Measurements from ENCODE around the gene CRKL.

CRKL gene, protein sequence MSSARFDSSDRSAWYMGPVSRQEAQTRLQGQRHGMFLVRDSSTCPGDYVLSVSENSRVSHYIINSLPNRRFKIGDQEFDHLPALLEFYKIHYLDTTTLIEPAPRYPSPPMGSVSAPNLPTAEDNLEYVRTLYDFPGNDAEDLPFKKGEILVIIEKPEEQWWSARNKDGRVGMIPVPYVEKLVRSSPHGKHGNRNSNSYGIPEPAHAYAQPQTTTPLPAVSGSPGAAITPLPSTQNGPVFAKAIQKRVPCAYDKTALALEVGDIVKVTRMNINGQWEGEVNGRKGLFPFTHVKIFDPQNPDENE

DNA sequence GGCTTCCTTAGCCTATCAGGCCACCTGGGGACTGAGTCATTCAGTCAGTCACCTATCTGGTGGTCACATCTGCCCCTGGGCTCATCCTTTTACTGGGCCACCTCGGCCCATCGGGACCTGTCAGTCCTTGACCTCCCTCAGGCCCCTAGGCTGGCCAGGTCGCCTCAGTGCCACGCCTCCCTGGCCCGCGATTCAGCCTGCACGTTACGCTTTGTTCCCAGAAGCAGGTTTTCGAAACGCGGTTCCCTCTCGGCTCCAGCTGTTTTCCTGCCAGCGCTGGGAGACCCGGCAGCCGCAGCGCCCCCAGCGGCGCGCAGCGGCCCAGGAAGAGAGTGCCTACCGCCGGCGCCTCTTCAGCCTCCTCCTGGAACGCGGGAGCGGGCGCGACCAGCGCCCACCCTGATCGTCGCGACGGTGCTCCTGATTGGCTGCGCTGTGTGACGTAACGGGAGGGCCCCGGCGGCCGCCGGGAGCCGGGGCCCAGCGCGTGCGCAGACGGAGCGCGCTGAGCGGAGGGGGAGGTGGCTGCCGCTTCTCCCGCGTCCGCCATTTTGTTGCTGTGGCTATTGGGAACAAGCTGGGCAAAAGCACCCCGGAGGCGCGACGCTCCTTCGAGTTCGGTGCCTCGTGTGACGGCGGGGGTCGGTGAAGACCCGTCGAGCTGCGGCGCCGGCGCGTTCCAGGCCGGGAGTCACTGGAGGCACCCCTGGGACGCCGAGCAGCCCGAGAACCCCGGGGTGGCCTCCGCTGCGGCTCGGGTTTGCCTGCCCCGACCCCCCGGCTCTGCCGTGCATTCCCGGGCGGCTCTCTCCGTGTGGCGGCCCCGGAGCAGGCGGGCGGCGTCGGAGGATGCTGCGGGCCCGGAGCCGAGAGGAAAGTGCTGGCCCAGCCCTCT, at the start of gene CRKL:
Gene CRKL, plus strand, starts transcription at position 492 of the 895 bp plus-strand sequence. CDS start 528 bp downstream, outside the sequence.
- DNase-seq (ENCODE audit: low spot score in 2 of 2) (peak; percentile 91 to 96), ATAC-seq (peak; percentile 98)
- H3K4me3 Mint-ChIP-seq: peak within 1 kb of the TSS; percentile 69
- H3K9me3 Mint-ChIP-seq: no peaks in the 10 kb centered on the region
- H3K27ac Mint-ChIP-seq: peak within 1 kb of the TSS; percentile 92
- H3K4me1 Mint-ChIP-seq: peaks cover 34% of the 10 kb centered on the region
- H3K36me3 Mint-ChIP-seq: peaks cover 45% of the 10 kb centered on the region

DNA sequence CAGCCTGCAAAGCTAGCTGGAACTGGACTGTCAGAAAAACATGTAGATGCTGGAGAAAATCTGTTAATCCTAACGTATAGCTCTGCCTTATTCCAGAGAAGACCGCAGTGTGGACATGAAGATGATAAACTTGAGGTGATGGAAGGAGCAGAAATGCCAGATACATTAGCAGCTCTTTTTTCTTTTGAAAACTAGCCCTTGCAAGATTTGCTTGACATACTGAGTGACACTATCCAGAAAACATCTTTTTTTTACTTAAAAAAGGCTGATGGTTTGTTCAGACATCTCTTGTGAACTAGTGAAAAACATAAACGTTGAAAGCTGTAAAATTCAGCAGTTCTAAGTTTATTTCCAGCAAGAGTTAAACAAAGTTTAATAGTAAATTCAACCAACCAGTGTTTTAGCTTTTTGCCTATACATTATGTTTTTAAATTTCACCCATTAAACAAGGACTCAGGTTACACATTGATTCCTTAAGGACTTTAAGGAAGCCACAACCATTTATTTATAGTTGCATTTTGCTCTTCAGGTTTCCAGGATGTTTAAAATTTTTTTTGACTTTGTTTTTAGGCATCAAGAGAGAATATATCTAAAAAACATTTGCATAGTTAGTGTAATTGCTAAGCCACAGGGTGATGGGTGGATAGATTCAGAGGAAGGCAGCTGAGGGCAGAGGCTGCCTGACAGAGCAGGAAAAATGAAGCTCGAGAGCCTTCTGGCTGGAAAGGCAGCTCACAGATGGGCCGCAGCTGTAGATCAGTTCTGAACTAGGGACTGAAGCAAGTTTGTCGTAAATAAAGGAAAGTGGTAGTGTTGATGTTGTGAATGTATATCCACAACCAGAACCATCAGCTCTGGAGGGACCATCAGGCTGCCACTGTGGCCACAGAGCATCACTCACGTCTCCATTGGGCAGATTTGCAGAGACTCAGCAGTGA, 48.9 kb upstream of the CRKL start:
- Mint-ChIP-seq H3K27ac (peak overlapping the region; percentile 86), H3K9me3 (no peaks in the 10 kb centered on the region), H3K36me3 (peaks cover 56% of the 10 kb centered on the region), H3K4me1 (peaks cover 44% of the 10 kb centered on the region), H3K4me3 (no peak overlapping the region)
- DNase-seq (ENCODE audit: low spot score in 2 of 2): no peak
- no peak for ATAC-seq

DNA sequence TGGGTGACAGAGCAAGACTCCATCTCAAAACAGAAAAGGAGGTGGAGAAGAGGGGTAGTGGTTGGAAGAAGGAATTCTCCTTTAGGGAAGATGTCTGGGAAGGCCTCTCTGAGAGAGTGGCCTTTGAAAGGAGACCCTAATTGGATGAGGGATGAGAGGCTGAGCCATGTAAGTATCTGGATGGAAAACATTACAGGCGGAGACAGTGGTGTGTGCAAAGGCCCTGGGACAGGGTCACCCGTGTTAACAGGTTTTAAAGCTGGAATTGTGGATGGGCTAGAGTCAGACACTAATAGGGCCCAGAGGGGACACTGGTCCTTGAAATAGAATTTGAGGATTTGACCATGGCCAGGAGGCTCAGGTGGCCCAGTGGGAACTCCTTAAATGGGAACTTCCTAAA, 48.0 kb upstream of the CRKL start:
- Mint-ChIP-seq H3K36me3 (peaks cover 60% of the 10 kb centered on the region), H3K4me3 (no peak overlapping the region), H3K4me1 (peaks cover 36% of the 10 kb centered on the region), H3K27ac (peak overlapping the region; percentile 81), H3K9me3 (no peaks in the 10 kb centered on the region)
- ATAC-seq (no peak), DNase-seq (ENCODE audit: low spot score in 2 of 2) (no peak)

DNA sequence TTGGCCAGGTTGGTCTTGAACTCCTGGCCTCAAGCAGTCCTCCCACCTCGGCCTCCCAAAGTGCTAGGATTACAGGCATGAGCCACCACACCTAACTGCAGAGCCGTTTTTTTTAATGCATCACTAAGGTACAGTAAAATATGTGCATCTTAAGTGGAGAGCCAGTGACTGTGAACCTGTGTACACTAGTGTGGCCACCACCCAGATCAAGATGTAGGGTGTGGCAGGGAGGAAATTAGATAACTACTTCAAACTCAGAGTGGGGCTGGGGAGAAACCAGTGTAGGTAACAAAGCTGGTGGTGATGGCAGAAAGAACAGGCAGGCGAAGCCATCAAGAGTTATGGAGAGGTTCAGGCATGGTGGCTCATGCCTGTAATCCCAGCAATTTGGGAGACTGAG, 44.0 kb upstream of the CRKL start:
- Mint-ChIP-seq H3K36me3 (peaks cover 87% of the 10 kb centered on the region), H3K4me3 (no peak overlapping the region), H3K9me3 (no peaks in the 10 kb centered on the region), H3K27ac (no peak overlapping the region), H3K4me1 (peaks cover 11% of the 10 kb centered on the region)
- ATAC-seq: no peak
- no peak for DNase-seq (ENCODE audit: low spot score in 2 of 2)

DNA sequence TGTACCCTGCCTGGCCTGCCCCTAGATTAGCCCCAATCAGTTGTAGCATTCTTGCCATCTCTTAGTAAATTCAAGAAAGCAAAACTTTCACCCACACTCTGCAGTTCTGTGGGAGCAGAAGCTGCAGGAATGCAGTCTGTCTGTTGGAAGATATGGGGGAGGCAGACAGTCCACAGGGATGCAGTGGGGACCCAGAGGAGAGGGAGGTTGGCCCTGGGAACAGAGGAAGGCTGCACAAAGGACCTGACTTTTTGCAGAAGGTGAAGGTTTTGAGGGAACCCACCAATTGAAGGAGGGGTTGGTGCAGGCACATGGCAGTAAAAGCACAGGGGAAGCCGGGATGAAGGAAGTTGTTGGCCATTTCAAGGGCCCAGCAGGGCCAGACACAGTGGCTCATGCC, 41.9 kb upstream of the CRKL start:
- Mint-ChIP-seq H3K36me3 (peaks cover 82% of the 10 kb centered on the region), H3K27ac (peak overlapping the region; percentile 30), H3K9me3 (no peaks in the 10 kb centered on the region), H3K4me1 (peaks cover 5% of the 10 kb centered on the region), H3K4me3 (no peak overlapping the region)
- DNase-seq (ENCODE audit: low spot score in 2 of 2) (no peak), ATAC-seq (no peak)

DNA sequence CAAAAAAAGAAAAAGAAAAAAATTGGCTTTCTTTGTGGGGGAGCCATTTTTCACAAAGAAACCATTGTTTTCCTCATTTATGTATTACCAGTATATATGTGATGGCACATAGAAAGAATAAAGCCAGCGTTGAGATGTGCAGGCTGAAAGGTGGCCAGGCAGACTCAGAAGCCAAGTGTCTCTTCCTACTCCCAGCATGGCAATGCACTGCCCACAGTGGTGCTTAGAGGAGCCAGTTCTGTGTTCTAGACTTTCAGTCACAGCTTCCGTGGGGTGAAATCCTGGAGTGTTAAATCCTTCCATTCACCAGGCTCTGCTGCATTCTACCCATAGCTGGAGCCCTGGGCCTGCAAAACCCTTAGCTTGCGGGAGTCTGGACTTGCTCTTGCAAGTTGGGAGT, 39.5 kb upstream of the CRKL start:
- no peaks in the 10 kb centered on the region for H3K9me3 Mint-ChIP-seq
- no peak overlapping the region for H3K4me3 Mint-ChIP-seq
- ATAC-seq (no peak), DNase-seq (ENCODE audit: low spot score in 2 of 2) (no peak)
- peaks cover 5% of the 10 kb centered on the region for H3K4me1 Mint-ChIP-seq
- H3K27ac Mint-ChIP-seq: no peak overlapping the region
- peaks cover 74% of the 10 kb centered on the region for H3K36me3 Mint-ChIP-seq

DNA sequence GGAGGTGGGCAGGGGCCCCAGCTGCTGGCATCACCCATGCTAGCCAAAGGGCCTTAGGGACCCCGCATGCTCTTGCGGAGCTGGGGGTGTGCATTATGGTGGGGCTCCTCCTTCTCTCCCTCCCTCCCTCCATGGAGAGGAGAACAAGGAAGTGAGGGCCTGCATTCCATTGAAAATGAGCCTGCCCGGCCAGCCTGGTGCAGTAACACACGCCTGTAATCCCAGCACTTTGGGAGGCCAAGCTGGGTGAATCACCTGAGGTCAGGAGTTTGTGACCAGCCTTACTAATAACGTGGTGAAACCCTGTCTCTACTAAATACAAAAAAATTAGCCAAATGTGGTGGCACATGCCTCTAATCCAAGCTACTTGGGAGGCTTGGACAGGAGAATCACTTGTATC, 36.0 kb upstream of the CRKL start:
- ATAC-seq (no peak), DNase-seq (ENCODE audit: low spot score in 2 of 2) (no peak)
- H3K27ac Mint-ChIP-seq: peak overlapping the region; percentile 38
- no peaks in the 10 kb centered on the region for H3K9me3 Mint-ChIP-seq
- H3K36me3 Mint-ChIP-seq: peaks cover 74% of the 10 kb centered on the region
- no peak overlapping the region for H3K4me3 Mint-ChIP-seq
- H3K4me1 Mint-ChIP-seq: peaks cover 11% of the 10 kb centered on the region

DNA sequence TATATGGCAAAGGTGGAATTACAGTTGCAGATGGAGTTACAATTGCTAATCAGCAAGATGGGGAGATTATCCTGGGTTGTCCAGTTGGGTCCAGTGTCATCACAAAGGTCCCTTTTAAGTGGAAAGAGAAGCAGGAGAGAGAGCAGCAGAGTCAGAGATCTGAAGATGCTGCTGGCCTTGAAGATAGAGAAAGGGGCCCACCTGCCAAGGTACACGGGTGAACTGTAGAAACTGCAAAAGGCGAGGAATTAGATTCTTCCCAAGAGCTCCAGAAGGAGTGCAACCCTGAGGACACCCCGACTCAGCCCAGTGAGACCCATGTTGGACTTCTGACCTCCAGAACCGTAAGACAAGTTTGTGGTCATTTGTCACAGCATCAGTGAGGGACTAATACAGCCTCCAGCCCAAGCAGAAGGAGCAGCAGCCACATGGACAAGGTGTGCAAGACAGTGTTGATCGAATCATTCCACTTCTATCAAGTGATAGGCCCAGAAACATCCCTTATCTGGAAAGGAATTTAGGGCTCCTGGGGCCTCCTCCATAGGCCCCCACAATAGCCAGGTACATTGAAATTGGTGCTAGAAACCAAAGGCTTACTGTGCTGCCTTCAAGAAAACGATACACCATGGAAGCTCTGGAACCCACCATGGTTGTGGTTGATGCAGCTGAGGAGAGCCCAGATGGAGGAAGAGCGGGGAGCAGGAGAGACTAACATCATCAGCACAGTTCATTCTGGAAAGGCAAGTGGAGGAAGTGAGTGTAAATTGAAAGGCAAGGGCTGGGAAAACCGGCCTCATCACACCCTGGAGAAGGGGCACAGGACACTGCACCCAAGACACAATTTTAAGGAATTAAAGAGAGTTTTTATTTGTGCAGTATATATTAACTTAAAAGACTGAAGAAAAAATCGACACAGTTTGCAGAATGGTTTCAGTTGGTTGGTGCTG, 35.1 kb upstream of the CRKL start:
- no peak overlapping the region for H3K4me3 Mint-ChIP-seq
- ATAC-seq (no peak), DNase-seq (ENCODE audit: low spot score in 2 of 2) (no peak)
- peak overlapping the region; percentile 38 for H3K27ac Mint-ChIP-seq
- H3K4me1 Mint-ChIP-seq: peaks cover 11% of the 10 kb centered on the region
- H3K36me3 Mint-ChIP-seq: peaks cover 73% of the 10 kb centered on the region
- no peaks in the 10 kb centered on the region for H3K9me3 Mint-ChIP-seq

DNA sequence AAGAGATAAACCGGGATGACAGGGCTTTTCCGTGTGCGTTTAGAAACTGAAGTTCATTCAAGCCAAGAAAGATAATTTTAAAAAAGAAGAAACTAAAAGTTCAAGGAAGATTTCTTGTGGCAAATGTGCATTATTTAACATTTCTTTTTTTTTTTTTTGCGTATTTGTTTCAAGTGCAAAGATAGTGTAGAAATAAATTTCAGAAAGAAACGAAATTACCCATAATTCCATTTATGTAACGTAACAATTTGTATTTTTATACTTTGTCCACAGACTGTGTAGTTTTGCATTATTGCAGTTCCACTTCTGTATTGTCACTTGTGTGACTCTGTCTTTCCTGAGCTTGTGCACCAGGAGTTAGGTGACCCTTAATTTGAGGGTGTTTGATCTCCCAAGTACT, 34.4 kb upstream of the CRKL start:
- peaks cover 75% of the 10 kb centered on the region for H3K36me3 Mint-ChIP-seq
- H3K9me3 Mint-ChIP-seq: no peaks in the 10 kb centered on the region
- peaks cover 11% of the 10 kb centered on the region for H3K4me1 Mint-ChIP-seq
- DNase-seq (ENCODE audit: low spot score in 2 of 2): no peak
- no peak overlapping the region for H3K4me3 Mint-ChIP-seq
- H3K27ac Mint-ChIP-seq: peak overlapping the region; percentile 33
- no peak for ATAC-seq

DNA sequence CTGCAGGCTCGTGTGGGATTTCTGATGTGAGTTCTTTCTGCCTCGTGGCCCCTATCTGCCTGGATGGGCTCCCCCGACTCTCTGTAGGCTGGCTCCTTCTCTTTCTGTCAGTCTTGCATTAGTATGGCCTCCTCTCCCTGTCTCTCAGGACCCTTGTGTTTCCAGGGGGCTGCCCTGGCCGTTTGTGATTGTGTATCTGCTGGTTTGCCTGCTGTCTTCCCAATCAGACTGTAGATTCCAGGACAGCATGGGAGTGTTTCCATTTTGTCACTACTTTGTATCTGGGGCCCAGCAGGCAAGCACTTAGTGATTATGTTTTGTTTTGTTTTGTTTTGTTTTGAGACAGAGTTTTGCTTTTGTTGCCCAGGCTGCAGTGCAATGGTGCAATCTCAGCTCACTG, 32.8 kb upstream of the CRKL start:
- ATAC-seq (no peak), DNase-seq (ENCODE audit: low spot score in 2 of 2) (no peak)
- Mint-ChIP-seq H3K4me3 (no peak overlapping the region), H3K36me3 (peaks cover 80% of the 10 kb centered on the region), H3K4me1 (peaks cover 5% of the 10 kb centered on the region), H3K9me3 (no peaks in the 10 kb centered on the region), H3K27ac (peak overlapping the region; percentile 83)

DNA sequence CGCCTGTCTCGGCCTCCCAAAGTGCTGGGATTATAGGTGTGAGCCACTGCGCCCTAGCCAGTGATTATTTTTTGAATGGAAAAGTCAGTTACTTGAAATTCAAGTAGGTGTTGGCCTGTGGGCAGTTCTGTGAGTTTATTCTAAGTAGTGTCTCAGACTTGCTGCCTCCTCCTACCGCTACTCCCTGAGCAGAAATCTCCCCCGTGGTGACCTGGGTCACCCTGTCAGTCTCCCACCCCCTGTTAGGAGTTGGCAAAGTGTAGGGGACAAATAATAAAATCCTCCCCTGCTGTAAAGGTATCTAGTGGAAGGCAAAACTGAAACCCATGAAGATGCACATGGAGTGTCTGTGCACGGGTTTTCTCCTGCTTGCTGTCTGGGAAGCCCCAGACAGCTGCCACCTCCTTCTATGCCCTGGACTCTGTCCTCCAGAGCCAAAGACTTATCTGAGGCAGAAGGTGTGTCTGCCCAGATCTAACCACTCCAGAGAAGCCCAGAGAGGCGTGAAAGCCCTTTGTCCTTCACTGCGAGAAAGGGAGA, 32.1 kb upstream of the CRKL start:
- peak overlapping the region; percentile 83 for H3K27ac Mint-ChIP-seq

DNA sequence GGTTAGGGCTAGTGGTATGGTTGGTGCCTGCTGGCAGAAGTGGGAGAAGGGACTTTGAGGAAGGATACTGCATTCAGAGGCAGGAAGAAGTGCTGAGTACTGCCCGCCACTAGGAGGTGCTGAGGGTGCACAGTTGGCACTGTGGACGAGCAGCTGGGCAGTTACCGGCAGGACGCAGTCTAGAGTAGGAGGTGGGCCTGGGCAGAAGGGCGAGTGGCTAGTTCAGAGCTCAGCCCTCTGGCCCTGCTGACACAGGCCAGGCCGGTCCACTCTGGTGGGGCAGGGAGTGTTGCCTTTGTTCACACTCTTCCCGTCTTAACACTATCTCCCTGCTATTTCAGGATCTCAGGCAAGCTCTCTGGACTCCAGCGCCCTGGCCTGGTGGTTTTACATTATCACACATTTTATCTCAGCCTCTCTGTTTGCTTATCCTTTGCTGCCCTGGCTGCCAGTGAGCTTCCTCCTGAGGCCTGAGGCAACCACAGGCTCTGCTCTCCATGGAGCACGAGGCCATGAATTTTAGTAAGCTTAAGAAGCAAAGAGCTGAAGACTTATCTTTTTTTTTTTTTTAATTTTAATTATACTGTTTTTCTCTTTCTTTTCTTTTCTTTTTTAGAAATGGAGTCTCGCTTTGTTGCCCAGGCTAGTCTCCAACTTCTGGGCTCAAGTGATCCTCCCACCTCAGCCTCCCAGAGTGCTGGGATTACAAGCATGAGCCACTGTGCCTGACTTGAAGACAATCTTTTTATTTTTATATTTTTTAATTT, 31.5 kb upstream of the CRKL start:
- Mint-ChIP-seq H3K36me3 (peaks cover 80% of the 10 kb centered on the region), H3K9me3 (no peaks in the 10 kb centered on the region), H3K4me3 (no peak overlapping the region), H3K27ac (peak overlapping the region; percentile 83), H3K4me1 (peaks cover 5% of the 10 kb centered on the region)
- peak; percentile 8 to 57 for DNase-seq (ENCODE audit: low spot score in 2 of 2)
- peak; percentile 69 for ATAC-seq

More for the DNA sequence above, 32.1 kb upstream of the CRKL start:
- Mint-ChIP-seq H3K36me3 (peaks cover 86% of the 10 kb centered on the region), H3K9me3 (no peaks in the 10 kb centered on the region), H3K4me3 (no peak overlapping the region), H3K4me1 (peaks cover 5% of the 10 kb centered on the region)
- ATAC-seq (no peak), DNase-seq (ENCODE audit: low spot score in 2 of 2) (no peak)

DNA sequence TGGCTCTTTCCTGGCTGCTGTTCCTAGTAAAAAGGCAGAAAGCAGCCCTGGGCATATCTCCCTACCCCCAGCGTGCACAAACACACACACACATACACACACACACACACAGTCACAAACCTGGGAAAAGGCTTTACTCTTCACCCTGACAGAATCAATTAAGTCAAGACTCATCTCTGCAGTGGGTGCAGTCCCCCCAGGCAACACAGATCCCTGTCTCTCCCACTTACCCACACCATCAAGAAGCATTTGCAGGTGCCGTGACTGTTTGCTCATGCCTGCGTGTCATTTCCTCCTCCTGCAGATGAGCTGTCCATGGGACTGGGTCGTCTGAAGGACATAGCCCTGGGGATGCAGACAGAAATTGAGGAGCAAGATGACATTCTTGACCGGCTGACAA, 29.8 kb upstream of the CRKL start:
- Mint-ChIP-seq H3K9me3 (no peaks in the 10 kb centered on the region), H3K36me3 (peaks cover 72% of the 10 kb centered on the region), H3K4me1 (peaks cover 5% of the 10 kb centered on the region), H3K27ac (peak overlapping the region; percentile 29), H3K4me3 (no peak overlapping the region)
- DNase-seq (ENCODE audit: low spot score in 2 of 2) (no peak), ATAC-seq (no peak)

Data from stimulated activated effector memory CD8-positive, alpha-beta T cell treated with anti-CD3 and anti-CD28 coated beads, Interleukin-12 subunit alpha, Interleukin-12 subunit beta, amount 100 ng/mL, for 72 hours (primary cell).